Fibroblast of skin of left quadriceps (primary cell): ENCODE data around the gene MAZ.
"Not testable (repeated sequence)": the region's sequence is repeated elsewhere in the genome, so short reads cannot be mapped to it uniquely, and the experiment has no call there.

ENCODE experiments used
- DNase-seq, 2 experiments: peaks; one replicate each; pipeline ENCODE4 v3.0.0-alpha.2; 2013; ENCODE audit warnings: low read depth in 2 of 2

MAZ gene

DNA sequence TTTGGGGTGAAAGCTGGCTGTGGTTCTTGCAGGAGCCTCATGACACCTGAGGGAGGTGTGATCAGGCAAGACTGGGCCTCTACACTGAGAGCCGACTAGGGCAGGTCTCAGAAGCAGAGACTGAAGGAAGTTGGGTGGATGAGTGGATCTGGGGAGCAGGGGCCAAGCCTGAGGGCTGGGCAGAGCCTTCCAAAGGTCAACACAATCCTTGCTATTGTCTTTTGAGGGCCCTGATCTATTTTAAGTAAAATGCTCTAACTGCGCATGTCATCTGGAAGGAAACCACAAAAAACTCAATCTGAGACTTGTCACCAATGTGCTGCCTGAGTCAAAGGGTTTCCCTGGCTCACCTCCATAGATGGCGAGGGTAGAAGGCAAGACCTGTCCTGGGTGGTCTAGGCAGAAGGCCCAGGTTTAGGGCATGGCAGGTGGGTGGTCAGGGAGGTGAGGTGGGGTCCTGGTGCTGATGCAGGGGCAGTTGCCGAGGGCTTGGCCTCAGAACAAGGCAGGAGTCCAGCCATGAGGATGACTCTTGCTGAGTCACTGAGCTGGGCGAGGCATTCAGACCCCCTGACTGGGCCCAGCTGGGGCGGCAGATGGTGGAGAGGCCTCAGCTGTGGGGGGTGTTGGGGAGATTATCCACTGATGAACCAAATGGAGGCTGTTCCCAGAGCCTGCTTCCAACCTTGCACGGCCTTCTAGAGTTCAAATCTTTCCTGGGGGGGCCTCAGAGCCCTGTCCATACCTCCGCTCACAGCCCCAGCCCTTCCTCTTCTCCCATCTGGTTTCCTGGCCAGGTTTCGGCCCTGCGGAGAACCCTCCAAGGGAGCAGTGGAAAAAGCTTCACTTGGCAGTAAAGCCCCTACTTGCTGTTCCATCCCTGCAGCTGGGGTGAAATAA lies 19.1 kb downstream of the MAZ start:
- peak in 1 of 2 experiments; percentile 45 for DNase-seq

- no peak for DNase-seq
These were observed 20.0 kb downstream of the MAZ start for GRCh38 chr16:29826342-29826695.

DNA sequence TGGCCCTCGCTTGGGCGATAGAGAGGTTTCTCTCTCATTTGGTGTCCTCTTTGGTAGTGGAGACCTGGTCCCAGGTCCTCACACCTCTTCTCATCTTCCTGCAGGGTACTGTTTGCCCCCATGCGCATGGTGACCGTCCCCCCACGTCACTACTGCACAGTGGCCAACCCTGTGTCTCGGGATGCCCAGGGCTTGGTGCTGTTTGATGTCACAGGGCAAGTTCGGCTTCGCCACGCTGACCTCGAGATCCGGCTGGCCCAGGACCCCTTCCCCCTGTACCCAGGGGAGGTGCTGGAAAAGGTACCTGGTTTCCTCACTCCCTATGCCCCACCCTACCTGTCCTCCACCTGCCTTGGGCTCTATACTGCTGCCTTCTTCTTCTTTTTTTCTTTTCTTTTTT lies 24.4 kb downstream of the MAZ start:
- no peak for DNase-seq

DNA sequence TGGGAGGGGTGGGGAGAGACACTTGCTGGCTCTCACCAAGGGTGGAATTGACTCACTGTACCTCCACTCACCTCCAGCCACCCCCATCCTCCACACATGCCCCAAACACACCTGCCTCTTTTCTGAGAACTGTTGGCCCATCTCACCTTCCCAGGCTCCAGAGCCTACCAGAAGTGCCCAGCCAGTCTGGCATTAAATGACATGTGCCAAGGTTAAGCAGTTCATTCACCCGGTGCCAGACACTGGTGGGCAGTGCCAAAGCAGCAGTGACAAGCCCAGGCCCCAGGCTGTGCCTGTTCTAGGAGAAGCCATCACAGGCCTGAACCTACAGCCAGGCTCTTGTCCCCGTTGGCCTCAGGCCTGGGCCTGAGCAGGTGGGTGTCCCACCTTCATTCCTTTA lies 25.2 kb downstream of the MAZ start:
- DNase-seq, result no peak

DNA sequence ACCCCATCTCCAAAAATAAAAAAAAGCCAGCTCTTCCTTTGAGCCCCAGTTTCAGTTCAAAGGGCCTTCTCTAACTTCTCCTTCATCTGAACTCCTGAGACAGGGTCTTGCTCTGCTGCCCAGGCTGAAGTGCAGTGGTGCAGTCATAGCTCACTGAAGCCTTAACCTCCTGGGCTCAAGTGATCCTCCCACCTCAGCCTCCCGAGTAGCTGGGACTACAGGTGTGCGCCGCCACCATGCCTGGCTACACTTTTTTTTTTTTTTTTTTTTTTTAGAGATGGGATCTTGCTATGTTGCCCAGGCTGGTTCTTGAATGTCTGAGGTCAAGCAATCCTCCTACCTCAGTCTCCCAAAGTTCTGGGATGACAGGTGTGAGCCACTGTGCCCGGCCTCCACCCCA lies 26.9 kb downstream of the MAZ start:
- DNase-seq, result not testable (repeated sequence)

- DNase-seq, result no peak
These were observed 27.8 kb downstream of the MAZ start for GRCh38 chr16:29834079-29834478.

GRCh38 chr16:29835926-29836325 lies 29.6 kb downstream of the MAZ start:
- no peak for DNase-seq

- DNase-seq, result no peak
These were observed 30.3 kb downstream of the MAZ start for GRCh38 chr16:29836623-29837022.

GRCh38 chr16:29837841-29838240 lies 31.5 kb downstream of the MAZ start:
- DNase-seq, result no peak

DNA sequence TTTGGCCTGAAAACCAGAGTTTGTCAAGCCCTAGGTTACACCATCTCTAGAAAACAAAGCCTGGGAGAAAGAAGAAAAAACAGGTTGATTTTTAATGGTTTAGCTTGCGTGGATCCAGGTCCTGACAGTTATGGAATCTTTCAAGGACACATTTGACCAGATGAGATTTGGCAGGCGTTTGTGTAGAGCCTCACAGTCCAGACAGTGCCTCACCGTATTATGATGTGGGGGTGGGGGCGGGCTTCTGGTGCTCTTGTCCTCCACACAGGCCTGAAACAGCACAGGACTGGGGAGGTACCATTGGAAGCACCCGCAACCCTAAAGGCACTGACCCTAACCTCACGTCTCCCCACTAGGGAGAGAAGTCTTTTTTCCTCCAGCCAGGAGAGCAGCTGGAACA lies 33.5 kb downstream of the MAZ start:
- DNase-seq, result no peak

DNA sequence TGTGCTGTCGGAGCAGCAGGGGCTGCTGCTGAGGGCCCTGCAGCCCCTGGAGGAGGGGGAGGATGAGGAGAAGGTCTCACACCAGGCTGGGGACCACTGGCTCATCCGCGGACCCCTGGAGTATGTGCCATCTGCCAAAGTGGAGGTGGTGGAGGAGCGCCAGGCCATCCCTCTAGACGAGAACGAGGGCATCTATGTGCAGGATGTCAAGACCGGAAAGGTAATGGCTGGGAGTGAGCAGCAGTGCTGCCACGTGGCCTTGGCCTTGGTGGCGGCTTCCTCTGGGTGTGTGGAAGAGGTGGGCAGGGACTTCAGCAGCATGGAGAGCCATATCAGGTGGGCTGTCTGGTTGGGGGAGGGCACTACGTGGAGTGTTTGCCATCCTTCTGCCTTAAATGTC lies 33.9 kb downstream of the MAZ start:
- no peak for DNase-seq

GRCh38 chr16:29841631-29842030 lies 35.3 kb downstream of the MAZ start:
- DNase-seq, result no peak

- DNase-seq, result no peak
These were observed 36.5 kb downstream of the MAZ start for GRCh38 chr16:29842732-29843346.

GRCh38 chr16:29843931-29844330 lies 37.6 kb downstream of the MAZ start:
- DNase-seq, result no peak

DNA sequence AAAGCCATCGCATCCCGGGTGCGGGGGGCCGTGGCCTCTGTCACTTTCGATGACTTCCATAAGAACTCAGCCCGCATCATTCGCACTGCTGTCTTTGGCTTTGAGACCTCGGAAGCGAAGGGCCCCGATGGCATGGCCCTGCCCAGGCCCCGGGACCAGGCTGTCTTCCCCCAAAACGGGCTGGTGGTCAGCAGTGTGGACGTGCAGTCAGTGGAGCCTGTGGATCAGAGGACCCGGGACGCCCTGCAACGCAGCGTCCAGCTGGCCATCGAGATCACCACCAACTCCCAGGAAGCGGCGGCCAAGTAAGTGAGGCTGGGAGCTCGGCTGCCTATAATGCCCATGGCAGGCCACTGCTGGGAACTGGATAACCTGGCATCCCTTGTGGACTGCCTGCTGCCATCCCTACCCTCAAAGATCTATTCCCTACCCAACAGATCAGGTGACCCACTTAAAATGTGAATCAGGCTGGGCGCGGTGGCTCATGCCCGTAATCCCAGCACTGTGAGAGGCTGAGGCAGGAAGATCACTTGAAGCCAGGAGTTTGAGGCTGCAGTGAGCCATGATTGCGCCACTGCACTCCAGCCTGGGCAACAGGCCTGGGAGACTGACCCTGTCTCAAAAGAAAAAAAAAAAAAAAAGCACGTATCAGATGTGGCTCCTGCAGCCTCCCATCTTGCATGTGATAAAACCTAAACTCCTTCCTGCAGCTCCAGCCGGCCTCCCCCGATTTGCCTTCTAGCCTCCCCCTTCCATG lies 38.4 kb downstream of the MAZ start:
- no peak for DNase-seq

DNA sequence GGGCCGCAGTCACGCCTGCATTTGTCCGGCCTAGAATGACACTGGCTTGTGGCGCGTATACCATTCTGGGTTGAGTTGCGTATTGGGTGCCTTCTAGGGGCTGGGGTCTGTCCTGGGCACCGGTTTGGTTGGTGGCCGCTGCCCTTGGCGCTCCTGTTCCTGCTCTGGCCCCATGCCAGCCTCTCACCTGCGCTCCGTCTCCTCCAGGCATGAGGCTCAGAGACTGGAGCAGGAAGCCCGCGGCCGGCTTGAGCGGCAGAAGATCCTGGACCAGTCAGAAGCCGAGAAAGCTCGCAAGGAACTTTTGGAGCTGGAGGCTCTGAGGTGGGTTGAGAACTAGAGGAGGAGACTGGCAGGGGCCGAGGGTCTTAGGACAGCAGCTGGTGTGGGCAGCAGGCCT lies 39.3 kb downstream of the MAZ start:
- no peak for DNase-seq

- DNase-seq, result peak in 1 of 2 experiments; percentile 23
These were observed 42.3 kb downstream of the MAZ start for GRCh38 chr16:29848420-29849297.

GRCh38 chr16:29849505-29849904 lies 43.2 kb downstream of the MAZ start:
- no peak for DNase-seq

DNA sequence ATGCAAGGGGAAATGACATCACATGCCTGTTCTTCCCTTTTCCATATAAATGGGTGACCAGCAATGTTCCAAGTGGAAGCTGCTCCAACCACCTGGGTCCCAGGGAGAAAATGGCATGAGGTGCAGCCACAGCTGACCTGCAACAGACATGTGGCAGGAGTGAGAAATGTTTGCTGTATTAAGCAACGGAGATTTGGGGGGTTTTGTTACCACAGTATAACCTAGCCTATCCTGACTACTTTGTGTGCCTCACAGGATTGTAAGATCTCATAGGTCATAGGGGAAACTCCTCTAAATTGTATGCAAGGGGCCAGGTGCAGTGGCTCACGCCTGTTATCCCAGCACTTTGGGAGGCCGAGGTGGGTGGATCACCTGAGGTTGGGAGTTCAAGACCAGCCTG lies 44.7 kb downstream of the MAZ start:
- DNase-seq, result no peak

DNA sequence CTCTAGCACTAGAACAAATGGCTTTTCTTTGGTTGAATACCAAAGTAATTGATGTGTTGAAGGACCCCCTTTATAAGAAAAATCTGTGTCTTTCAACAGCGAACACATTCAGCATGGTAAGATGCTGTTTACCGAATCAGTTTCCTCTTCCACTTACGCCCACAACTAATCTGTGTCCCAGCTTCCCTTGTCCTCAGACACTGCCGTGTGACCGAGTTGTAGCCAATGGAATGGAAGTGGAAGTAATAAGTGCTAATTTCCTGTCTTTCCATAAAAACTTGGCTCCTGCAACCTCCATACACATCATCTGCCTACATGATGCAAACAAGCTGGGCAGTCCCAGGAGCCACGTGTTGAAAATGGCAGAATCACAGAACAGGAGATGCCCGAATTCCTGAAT lies 46.3 kb downstream of the MAZ start:
- DNase-seq, result peak; percentile 39 to 50

GRCh38 chr16:29854520-29855100 lies 48.3 kb downstream of the MAZ start:
- no peak for DNase-seq
